ENCODE results near the gene HOXA3. TPM values are rescaled to one million over a fixed set of nuclear protein-coding genes. Genes with fewer than 3 reads are reported as not detected.

The HOXA3 gene
- total RNA-seq, 2 experiments from 2014 or later: not detected

GRCh38 chr7:27064661-27065060 lies 87.7 kb downstream of the HOXA3 start:
- no peak overlapping the region for H3K4me3 Mint-ChIP-seq
- POLR2A ChIA-PET: no interaction called here

GRCh38 chr7:27064159-27064558 lies 88.2 kb downstream of the HOXA3 start:
- H3K4me3 Mint-ChIP-seq: no peak overlapping the region
- DNase-seq (no peak), ATAC-seq (no peak)
- TF ChIP-seq, protein P1, sequence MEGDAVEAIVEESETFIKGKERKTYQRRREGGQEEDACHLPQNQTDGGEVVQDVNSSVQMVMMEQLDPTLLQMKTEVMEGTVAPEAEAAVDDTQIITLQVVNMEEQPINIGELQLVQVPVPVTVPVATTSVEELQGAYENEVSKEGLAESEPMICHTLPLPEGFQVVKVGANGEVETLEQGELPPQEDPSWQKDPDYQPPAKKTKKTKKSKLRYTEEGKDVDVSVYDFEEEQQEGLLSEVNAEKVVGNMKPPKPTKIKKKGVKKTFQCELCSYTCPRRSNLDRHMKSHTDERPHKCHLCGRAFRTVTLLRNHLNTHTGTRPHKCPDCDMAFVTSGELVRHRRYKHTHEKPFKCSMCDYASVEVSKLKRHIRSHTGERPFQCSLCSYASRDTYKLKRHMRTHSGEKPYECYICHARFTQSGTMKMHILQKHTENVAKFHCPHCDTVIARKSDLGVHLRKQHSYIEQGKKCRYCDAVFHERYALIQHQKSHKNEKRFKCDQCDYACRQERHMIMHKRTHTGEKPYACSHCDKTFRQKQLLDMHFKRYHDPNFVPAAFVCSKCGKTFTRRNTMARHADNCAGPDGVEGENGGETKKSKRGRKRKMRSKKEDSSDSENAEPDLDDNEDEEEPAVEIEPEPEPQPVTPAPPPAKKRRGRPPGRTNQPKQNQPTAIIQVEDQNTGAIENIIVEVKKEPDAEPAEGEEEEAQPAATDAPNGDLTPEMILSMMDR (IDR thresholded peaks at IDR 0.05): no peak
- H3K4me1 Mint-ChIP-seq (ENCODE audit: low read depth): peaks cover 3% of the 10 kb centered on the region
- no peak overlapping the region for H3K27ac Mint-ChIP-seq
- peaks cover 10% of the 10 kb centered on the region for H3K27me3 Mint-ChIP-seq
- H3K9me3 Mint-ChIP-seq: no peaks in the 10 kb centered on the region
- intact Hi-C loops (cut with micrococcal nuclease): no loop called here
- no peaks in the 10 kb centered on the region for H3K36me3 Mint-ChIP-seq (ENCODE audit: low read depth)
- POLR2A ChIA-PET: no interaction called here
- CTCF ChIA-PET: no interaction called here

More at GRCh38 chr7:27064661-27065060, 87.7 kb downstream of the HOXA3 start:
- intact Hi-C loops (cut with micrococcal nuclease): no loop called here
- CTCF ChIA-PET: no interaction called here
- H3K4me1 Mint-ChIP-seq (ENCODE audit: low read depth): peaks cover 3% of the 10 kb centered on the region
- peaks cover 6% of the 10 kb centered on the region for H3K27me3 Mint-ChIP-seq
- H3K27ac Mint-ChIP-seq: no peak overlapping the region
- DNase-seq: no peak
- no peak for ATAC-seq
- no peaks in the 10 kb centered on the region for H3K36me3 Mint-ChIP-seq (ENCODE audit: low read depth)
- H3K9me3 Mint-ChIP-seq: no peaks in the 10 kb centered on the region
- TF ChIP-seq, protein P1 (IDR thresholded peaks at IDR 0.05): no peak

DNA sequence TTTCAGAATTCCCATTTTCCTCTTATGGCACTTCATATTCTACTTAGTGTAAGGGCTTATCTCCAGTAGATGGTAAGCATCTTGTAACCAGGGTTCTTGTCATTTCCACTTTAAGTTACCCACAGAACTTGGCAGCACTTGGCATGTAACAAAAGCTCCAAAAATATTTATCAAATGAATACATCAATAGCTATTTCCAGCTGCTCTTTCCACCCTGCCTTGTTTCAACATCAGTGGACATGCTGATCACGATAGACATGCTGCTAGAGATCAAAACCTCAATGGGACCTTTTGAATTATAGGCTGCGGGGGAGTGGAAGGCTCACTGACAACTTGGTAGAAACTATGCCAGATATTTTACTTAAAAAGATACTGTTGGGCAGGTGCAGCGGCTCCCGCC lies 89.4 kb downstream of the HOXA3 start:
- POLR2A ChIA-PET: no interaction called here

More for the DNA sequence above, 89.4 kb downstream of the HOXA3 start:
- TF ChIP-seq, protein P1 (IDR thresholded peaks at IDR 0.05): no peak
- CTCF ChIA-PET: no interaction called here
- H3K4me1 Mint-ChIP-seq (ENCODE audit: low read depth): peaks cover 3% of the 10 kb centered on the region
- ATAC-seq (no peak), DNase-seq (no peak)
- no peaks in the 10 kb centered on the region for H3K36me3 Mint-ChIP-seq (ENCODE audit: low read depth)
- peaks cover 12% of the 10 kb centered on the region for H3K27me3 Mint-ChIP-seq
- no peak overlapping the region for H3K4me3 Mint-ChIP-seq
- intact Hi-C loops (cut with micrococcal nuclease): no loop called here
- H3K27ac Mint-ChIP-seq: no peak overlapping the region
- H3K9me3 Mint-ChIP-seq: no peaks in the 10 kb centered on the region

Small RNA genes within 50 kb of the gene (microRNA-seq; reads per million reads assigned to microRNA genes)
- gene MIR196B (ENCODE audit: borderline microRNAs expressed, borderline replicate concordance): not detected

Other genes with a start within 250 kb of the HOXA3 start
- gene HOXA1, start 56.6 kb downstream of the HOXA3 start, total RNA-seq: under 1 TPM; 0.25 TPM
- gene HOXA2, start 49.9 kb downstream of the HOXA3 start, total RNA-seq: not detected
- gene HOXA4, start 21.8 kb downstream of the HOXA3 start, total RNA-seq: under 1 TPM in 1 of 2 experiments, not detected in 1; 0.25 TPM
- not detected for gene HOXA5, start 8.9 kb downstream of the HOXA3 start, total RNA-seq
- gene HOXA6, start 4.8 kb downstream of the HOXA3 start, total RNA-seq: not detected
- gene HOXA7, start 4.1 kb upstream of the HOXA3 start, total RNA-seq: not detected
- not detected for gene HOXA9, start 13.0 kb upstream of the HOXA3 start, total RNA-seq
- not detected for gene HOXA10, start 21.7 kb upstream of the HOXA3 start, total RNA-seq
- gene HOXA11, start 32.6 kb upstream of the HOXA3 start, total RNA-seq: under 1 TPM; 0.13 to 0.18 TPM
- not detected for gene HOXA13, start 47.5 kb upstream of the HOXA3 start, total RNA-seq
- not detected for gene EVX1, start 90.2 kb upstream of the HOXA3 start, total RNA-seq